Suprapubic skin (tissue), 4 donors: ENCODE measurements around the gene CHRNB4. TPM values are rescaled to one million over a fixed set of nuclear protein-coding genes. Genes with fewer than 3 reads are reported as not detected.
A peak's percentile ranks its signal among the peaks of the same experiment; 100 is the strongest.
"Not testable (repeated sequence)": the region's sequence is repeated elsewhere in the genome, so short reads cannot be mapped to it uniquely, and the experiment has no call there.

ENCODE experiments used
- DNase-seq, 2 donors: peaks; one replicate each; pipeline ENCODE4 v3.0.0-alpha.2; 2019; ENCODE audit warnings: low spot score in 2 of 2
- H3K27ac ChIP-seq: fragments of 200-600 bp; sonication (generic); one replicate; pipeline ENCODE4 v1.5.1; 2019
- H3K27me3 ChIP-seq: fragments of 200-600 bp; sonication (generic); one replicate; pipeline ENCODE4 v1.5.1; 2019
- H3K36me3 ChIP-seq: fragments of 200-600 bp; sonication (generic); one replicate; pipeline ENCODE4 v1.5.1; 2019
- H3K4me1 ChIP-seq: fragments of 200-600 bp; sonication (generic); one replicate; pipeline ENCODE4 v1.5.1; 2019
- H3K4me3 ChIP-seq: fragments of 200-600 bp; sonication (generic); one replicate; pipeline ENCODE4 v1.5.1; 2019; ENCODE audit warnings: mild to moderate bottlenecking
- H3K9me3 ChIP-seq: fragments of 200-600 bp; sonication (generic); one replicate; pipeline ENCODE4 v1.5.1; 2019
- CTCF ChIP-seq, 2 donors: fragments of 200-600 bp in 1 of 2; fragments of 450-650 bp in 1 of 2; sonication (generic) in 1 of 2; IDR thresholded peaks; one replicate each; pipeline ENCODE4 v1.5.1; 2016 to 2019; ENCODE audit warnings: antibody characterized with exemption in 2 of 2, mild to moderate bottlenecking in 1 of 2, moderate library complexity in 1 of 2
- EP300 ChIP-seq: sonication (generic); formaldehyde crosslinking; IDR thresholded peaks from one replicate; pipeline ENCODE4 v1.6.1; 2017; ENCODE audit warnings: antibody characterized with exemption
- POLR2A ChIP-seq, 2 donors: fragments of 450-650 bp; IDR thresholded peaks; one replicate each; pipeline ENCODE4 v1.6.1; 2017; ENCODE audit warnings: antibody characterized with exemption in 2 of 2, mild to moderate bottlenecking in 2 of 2, moderate library complexity in 2 of 2
- POLR2AphosphoS5 ChIP-seq, 3 donors: sonication (generic); formaldehyde crosslinking; IDR thresholded peaks; one replicate each; pipeline ENCODE4 v1.6.1; 2017; ENCODE audit warnings: antibody characterized with exemption in 3 of 3
- WGBS: methylation state at CpG from one replicate; pipeline ENCODE4 v1.1.5; 2018; 5-methylcytosine and 5-hydroxymethylcytosine counted together
- total RNA-seq, 4 donors: library from RNA; depleted of rRNA; stranded (reverse); fragments of >200 nt; gene quantifications; one replicate each; pipeline ENCODE4 v1.1.0, GENCODE V29; 2016

Gene CHRNB4
- total RNA-seq: under 1 TPM in 1 of 4 donors, not detected in 3; 0.47 TPM

GRCh38 chr15:78641102-78641748 lies at the start of gene CHRNB4:
Gene CHRNB4 (minus strand): TSS chr15:78641210. CDS start chr15:78641133, 77 bp downstream.
- Histone ChIP-seq H3K36me3 (no peaks in the 10 kb centered on the region), H3K4me3 (peak within 1 kb of the TSS; percentile 46), H3K9me3 (no peaks in the 10 kb centered on the region), H3K27ac (no peak within 1 kb of the TSS), H3K4me1 (peaks cover 13% of the 10 kb centered on the region), H3K27me3 (peaks cover 12% of the 10 kb centered on the region)
- TF ChIP-seq CTCF (IDR thresholded peaks at IDR 0.05): no peak
- no peak for TF ChIP-seq EP300
- TF ChIP-seq POLR2A (IDR thresholded peaks at IDR 0.05): no peak
- TF ChIP-seq POLR2AphosphoS5 (IDR thresholded peaks at IDR 0.05): no peak
- WGBS: 32% methylated on average over 15 of the region's 47 CpGs
- DNase-seq: no peak

- Histone ChIP-seq H3K4me3 (no peak overlapping the region), H3K27me3 (no peaks in the 10 kb centered on the region), H3K4me1 (peaks cover 10% of the 10 kb centered on the region), H3K9me3 (no peaks in the 10 kb centered on the region), H3K27ac (no peak overlapping the region), H3K36me3 (no peaks in the 10 kb centered on the region)
- TF ChIP-seq POLR2AphosphoS5 (IDR thresholded peaks at IDR 0.05) (no peak), CTCF (IDR thresholded peaks at IDR 0.05) (no peak), EP300 (no peak), POLR2A (IDR thresholded peaks at IDR 0.05) (no peak)
- no peak for DNase-seq
These were observed 48.6 kb upstream of the CHRNB4 start for GRCh38 chr15:78689626-78690025.

GRCh38 chr15:78685925-78686324 lies 44.9 kb upstream of the CHRNB4 start:
- peak in 1 of 2 donors; percentile 13 for DNase-seq
- H3K9me3 ChIP-seq: no peaks in the 10 kb centered on the region
- TF ChIP-seq POLR2A (IDR thresholded peaks at IDR 0.05): no peak
- TF ChIP-seq POLR2AphosphoS5 (IDR thresholded peaks at IDR 0.05): no peak
- no peak for TF ChIP-seq EP300
- TF ChIP-seq CTCF (IDR thresholded peaks at IDR 0.05): no peak
- no peaks in the 10 kb centered on the region for H3K27me3 ChIP-seq
- H3K36me3 ChIP-seq: no peaks in the 10 kb centered on the region
- peaks cover 10% of the 10 kb centered on the region for H3K4me1 ChIP-seq
- H3K4me3 ChIP-seq: no peak overlapping the region
- WGBS: 90% methylated on average over 8 of the region's 8 CpGs
- H3K27ac ChIP-seq: no peak overlapping the region

- TF ChIP-seq EP300 (no peak), CTCF (IDR thresholded peaks at IDR 0.05) (no peak), POLR2A (IDR thresholded peaks at IDR 0.05) (no peak), POLR2AphosphoS5 (IDR thresholded peaks at IDR 0.05) (no peak)
- H3K27me3 ChIP-seq: no peaks in the 10 kb centered on the region
- no peak overlapping the region for H3K4me3 ChIP-seq
- DNase-seq: peak in 1 of 2 donors; percentile 20
- H3K9me3 ChIP-seq: no peaks in the 10 kb centered on the region
- 29% methylated on average over 8 of the region's 8 CpGs for WGBS
- no peaks in the 10 kb centered on the region for H3K36me3 ChIP-seq
- no peak overlapping the region for H3K27ac ChIP-seq
- H3K4me1 ChIP-seq: peaks cover 10% of the 10 kb centered on the region
These were observed 44.3 kb upstream of the CHRNB4 start for GRCh38 chr15:78685159-78685921.

- peak in 1 of 2 donors; percentile 11 for DNase-seq
- Histone ChIP-seq H3K27me3 (no peaks in the 10 kb centered on the region), H3K4me1 (peaks cover 10% of the 10 kb centered on the region), H3K36me3 (no peaks in the 10 kb centered on the region), H3K27ac (no peak overlapping the region), H3K9me3 (no peaks in the 10 kb centered on the region), H3K4me3 (no peak overlapping the region)
- 74% methylated on average over 2 of the region's 2 CpGs for WGBS
- TF ChIP-seq CTCF (IDR thresholded peaks at IDR 0.05) (no peak), EP300 (no peak), POLR2A (IDR thresholded peaks at IDR 0.05) (no peak), POLR2AphosphoS5 (IDR thresholded peaks at IDR 0.05) (no peak)
These were observed 43.6 kb upstream of the CHRNB4 start for GRCh38 chr15:78684657-78685056.

GRCh38 chr15:78683599-78683998 lies 42.6 kb upstream of the CHRNB4 start:
- H3K4me3 ChIP-seq, H3K9me3 ChIP-seq, H3K36me3 ChIP-seq, H3K27ac ChIP-seq, H3K27me3 ChIP-seq, DNase-seq: not testable (repeated sequence)
- 97% methylated on average over 8 of the region's 8 CpGs for WGBS
- peaks cover 10% of the 10 kb centered on the region for H3K4me1 ChIP-seq
